H7 (cell line): Measurements from ENCODE around the gene PLCB2. TPM values are rescaled to one million over a fixed set of nuclear protein-coding genes. Genes with fewer than 3 reads are reported as not detected.

Experiments used
- DNase-seq: peaks from one replicate; pipeline ENCODE4 v3.0.0; 2012
- H3K27me3 ChIP-seq: 2 replicates; pipeline ENCODE4 v1.6.0; 2011; ENCODE audit warnings: mild to moderate bottlenecking, low read length; ENCODE audit not compliant: control insufficient read depth, insufficient read depth
- H3K36me3 ChIP-seq: replicated peaks from 2 replicates; pipeline ENCODE4 v1.5.1; 2011; ENCODE audit warnings: low read length; ENCODE audit not compliant: control insufficient read depth, insufficient read depth
- H3K4me3 ChIP-seq: 2 replicates; pipeline ENCODE4 v1.5.1; 2011; ENCODE audit warnings: low read depth, mild to moderate bottlenecking, control low read depth, low read length, moderate library complexity; ENCODE audit not compliant: insufficient read depth
- total RNA-seq: library from RNA; depleted of rRNA; stranded (reverse); fragments of >200 nt; shearing (Covaris generic); gene quantifications from 2 replicates; pipeline ENCODE4 v1.2.3, GENCODE V29; 2014

The PLCB2 gene
- total RNA-seq, 1 experiment from 2014 or later, result 11.3 TPM

DNA sequence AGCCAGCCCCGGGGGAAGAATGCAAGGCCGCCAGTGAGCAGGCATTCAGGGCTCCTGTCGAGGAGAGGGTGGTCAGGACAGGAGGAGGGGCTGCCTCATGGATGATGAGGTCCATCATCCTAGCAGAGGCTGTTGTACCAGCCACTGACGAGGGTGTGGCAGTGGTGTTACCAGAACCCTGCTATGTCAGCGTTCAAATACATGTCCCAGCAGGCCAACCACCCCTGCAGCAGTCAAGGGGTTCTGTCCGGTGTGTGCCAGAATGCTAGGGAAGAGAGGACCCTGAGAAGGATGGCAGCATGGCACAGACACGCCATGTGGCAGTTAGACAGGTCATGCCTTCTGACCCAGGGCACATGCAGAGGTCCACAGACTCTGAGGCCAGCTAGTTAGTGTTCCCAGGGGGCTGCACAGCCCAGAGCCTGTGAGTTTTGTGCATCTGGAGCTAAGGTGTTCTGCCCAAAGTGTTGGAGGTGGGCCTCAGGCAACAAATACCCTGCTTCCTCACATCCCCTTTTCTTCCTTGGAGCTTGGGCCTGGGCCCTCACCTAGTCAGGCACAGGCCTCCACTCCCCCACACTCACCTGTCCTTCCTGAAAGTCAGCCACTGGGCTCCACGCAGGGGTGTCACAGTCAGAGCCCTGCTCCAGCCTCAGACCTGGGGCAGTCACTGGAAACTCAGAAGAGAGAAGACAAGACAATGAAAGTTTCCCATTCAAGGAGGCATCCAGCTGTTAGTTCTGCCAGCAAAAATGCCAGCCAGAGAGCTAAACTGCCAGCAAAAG, 61.0 kb downstream of the PLCB2 start:
- DNase-seq, result peak; percentile 22
- Histone ChIP-seq H3K4me3 (no peak overlapping the region), H3K27me3 (peaks cover 7% of the 10 kb centered on the region), H3K36me3 (no peaks in the 10 kb centered on the region)

DNA sequence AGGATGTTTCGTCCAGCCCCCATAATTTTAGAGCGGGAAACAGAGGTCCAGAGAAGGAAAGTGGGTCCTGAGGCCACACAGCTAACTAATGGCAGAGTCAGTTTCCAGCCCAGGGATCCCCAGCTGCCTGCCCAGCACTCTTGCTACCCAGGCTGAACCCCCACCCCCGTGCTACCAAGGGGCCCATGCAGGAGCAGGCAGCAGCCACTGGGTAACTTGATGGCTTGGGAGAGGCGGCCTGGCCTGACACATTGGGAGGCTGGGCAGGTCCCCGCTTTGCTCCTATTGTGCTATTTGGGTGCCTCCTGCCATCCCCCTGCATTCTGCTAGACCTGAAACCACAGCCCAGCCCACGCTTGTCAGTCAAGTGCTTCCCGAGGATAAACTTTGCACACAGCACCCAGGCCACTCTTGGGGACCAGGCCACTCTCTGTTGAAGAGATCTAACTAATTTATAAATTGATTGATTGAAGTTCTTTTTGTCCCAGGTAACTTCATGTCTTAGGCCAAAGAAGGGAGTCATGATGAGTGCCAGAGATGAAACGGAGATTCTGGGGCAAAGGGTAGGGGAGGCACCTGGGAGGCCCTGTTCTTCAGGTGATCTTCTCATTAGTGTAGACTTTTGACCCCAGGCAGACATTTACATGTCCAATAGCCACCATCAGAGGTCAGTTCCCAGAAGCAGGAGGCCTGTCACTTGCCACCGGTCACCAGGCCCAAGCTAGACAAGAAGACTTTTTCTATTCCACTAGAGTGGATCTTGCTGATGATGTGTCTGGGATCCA, 61.9 kb downstream of the PLCB2 start:
- no peaks in the 10 kb centered on the region for H3K36me3 ChIP-seq
- peak; percentile 52 for DNase-seq
- H3K27me3 ChIP-seq, result no peaks in the 10 kb centered on the region; the same call in 1 of the 2 replicates

DNA sequence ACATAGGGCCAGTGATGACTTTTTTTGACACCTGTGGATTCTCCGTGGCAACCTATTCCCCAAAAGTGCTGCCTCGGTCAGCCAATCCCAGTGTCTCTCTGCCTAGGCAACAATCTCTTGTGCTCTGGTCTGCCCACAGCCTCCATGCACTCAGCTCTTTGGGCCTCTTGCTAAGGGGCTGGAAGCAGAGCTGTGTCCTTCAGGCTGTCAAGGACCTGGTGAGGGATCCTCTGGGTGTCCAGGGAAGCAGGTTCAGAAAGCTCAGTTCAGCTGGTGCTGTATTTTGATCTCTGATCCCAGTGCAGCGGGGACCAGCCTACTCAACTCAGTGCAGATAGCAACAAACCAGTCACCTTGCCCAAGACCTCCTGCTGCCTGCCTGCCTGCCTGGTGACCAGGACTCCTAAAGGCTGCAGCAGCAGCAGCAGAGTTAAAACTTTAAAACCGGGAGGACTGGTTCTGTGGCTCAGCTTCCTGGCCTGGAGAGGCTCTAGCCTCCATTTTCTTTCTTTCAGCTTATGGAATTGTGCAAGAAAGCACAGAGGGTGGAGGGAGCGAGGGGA, 62.7 kb downstream of the PLCB2 start:
- H3K4me3 ChIP-seq, result no peak overlapping the region
- no peak for DNase-seq
- H3K27me3 ChIP-seq, result no peaks in the 10 kb centered on the region
- H3K36me3 ChIP-seq, result no peaks in the 10 kb centered on the region

More for the DNA sequence above, 61.9 kb downstream of the PLCB2 start:
- H3K4me3 ChIP-seq, result no peak overlapping the region

DNA sequence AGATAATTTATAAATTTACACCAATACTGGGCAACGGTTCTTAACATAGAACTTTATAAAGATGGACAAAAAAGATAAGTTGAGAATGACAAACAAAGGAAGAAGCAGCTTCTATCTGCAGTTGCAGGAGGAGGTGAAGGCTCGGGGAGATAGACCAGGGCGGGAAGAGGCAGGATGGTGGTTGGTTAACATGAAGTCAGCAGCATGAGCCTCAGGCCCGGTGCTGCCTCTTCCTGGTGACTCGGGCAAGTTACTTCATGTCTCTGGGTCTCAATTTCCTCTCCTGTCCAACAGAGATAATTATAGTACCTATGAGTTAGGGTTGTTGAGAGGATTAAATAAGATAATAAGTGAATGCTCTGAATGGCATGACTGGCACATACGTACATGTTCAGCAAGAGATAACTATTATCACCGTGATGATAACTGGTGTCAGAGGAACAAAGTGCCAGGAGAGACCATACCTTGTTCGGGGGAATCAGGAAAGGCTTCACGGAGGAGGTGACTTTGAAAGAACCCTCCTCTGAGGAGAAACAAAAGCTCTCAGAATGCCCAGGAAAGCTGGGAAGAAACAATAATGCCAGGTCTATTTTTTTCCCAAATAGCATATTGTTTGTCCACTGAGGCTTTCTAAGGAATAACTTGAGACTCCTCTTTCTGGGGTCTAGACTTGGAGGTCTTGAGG, 64.5 kb downstream of the PLCB2 start:
- Histone ChIP-seq H3K36me3 (no peaks in the 10 kb centered on the region), H3K27me3 (peaks cover 4% of the 10 kb centered on the region), H3K4me3 (no peak overlapping the region)
- peak; percentile 25 for DNase-seq

DNA sequence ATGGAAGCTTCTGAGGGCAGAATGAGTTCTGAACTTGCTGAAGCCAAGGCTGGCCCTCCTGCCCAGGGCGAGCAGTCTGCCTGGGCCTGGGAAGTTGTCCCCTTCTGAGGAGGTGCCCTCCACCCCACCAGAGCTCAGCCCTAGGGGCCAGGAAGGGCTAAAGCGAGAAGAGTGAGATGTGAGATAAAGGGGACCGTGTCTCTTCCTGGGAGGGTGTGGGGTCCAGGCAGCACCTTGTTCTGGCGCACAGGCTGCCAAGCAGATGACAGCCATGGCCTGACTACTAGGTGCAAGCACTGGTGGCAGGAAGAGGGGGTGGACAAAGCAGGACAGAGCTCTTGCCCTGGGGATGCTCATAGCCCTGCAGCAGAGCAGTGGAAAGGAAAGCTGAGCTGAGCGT, 65.1 kb downstream of the PLCB2 start:
- DNase-seq, result peak; percentile 44
- Histone ChIP-seq H3K36me3 (no peaks in the 10 kb centered on the region), H3K4me3 (no peak overlapping the region), H3K27me3 (peaks cover 4% of the 10 kb centered on the region)

DNA sequence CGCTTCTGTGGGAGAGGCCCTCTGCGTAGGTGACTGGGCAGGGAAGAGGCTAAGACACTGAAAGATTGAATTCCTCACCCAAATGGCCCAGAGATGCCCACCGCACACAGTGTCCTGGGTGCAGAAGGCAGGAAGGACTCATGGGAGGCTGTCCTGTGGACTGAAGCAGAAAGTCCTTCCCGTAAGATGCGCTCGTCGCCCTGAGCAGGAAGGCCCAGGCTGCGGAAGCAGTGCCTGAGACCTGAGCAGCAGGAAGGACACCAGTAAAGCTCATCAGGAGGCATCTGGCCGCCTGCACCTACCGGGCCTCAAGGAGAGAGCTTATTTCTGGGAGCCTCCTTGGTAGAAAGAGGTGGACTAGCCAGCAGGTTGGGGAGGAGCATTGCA, 65.5 kb downstream of the PLCB2 start:
- H3K27me3 ChIP-seq, result peaks cover 4% of the 10 kb centered on the region
- H3K4me3 ChIP-seq, result no peak overlapping the region
- H3K36me3 ChIP-seq, result no peaks in the 10 kb centered on the region
- DNase-seq, result peak; percentile 45

DNA sequence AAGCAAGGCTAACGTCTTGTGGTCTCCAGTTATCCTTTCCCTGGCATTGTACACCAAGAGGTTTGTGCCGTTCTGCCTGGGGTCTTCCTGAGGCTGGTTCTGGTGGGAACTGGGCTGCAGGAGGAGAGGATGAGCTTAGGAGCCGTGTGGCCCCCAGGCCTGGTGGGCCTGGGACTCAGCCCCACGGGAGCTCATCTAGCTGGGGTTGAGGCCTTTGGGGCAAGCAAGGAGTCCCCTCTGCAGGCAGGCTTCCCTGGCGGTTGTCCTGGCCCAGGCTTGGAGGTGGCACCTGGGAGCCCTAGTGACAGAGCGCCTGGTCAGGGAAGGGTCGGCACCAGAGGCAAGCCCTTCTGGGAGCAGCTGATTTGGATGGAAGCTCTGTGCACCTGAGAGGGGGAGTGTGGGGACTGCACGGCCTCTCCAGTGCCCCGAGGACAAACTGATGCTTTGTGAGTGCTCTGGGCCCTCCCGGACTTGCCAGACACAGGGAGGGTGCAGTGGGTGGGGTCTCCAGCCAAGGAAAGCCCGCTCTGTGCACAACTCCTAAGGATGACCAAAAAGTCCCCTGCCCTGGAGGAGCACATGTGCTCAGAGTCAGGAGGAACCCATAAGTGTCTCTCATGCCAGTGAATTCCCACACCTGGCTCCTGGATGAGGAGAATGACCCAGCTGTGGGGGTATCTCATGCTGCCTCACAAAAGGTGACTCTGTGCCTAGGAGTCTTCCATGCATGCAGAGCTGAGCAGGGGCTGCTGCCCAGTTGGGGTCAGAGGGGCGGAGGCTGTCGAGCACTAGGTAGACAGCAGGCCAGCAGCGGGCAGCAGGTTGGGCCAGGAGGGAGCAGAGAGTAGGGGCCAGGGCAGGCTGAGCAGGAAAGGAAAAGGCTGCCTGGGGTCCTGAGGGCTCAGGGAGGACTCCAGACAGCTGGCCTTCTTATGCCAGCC, 66.2 kb downstream of the PLCB2 start:
- Histone ChIP-seq H3K27me3 (peaks cover 4% of the 10 kb centered on the region), H3K36me3 (no peaks in the 10 kb centered on the region), H3K4me3 (no peak overlapping the region)
- peak; percentile 45 for DNase-seq

DNA sequence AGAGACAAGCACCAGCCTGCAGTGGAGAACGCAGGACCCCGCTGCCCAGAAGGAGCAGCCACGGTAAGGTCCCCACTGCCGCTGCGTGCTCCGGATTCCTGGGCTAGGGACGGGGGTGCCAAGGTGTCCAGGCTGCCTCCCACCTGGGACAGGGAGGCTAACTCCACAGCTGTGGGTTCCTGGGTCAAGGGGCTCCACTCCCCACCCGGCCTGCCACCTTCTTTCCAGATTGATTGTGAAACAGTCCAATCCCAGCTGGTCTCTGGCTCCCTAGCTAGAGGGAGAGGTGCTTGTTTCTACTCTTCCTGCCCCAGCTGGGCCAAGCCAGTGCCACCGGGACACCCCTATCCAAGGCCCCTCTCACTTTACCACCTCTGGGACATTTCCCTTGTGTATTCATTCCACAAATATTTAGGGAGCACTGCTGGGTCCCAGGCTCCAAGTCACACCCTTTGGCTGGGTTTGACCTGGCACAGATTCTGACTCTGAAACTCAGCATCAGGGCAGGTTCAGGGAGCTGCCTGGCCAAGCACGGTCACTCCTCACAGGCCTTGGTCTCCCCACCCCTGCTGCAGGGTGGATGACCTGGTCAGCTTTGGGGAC, 67.0 kb downstream of the PLCB2 start:
- no peaks in the 10 kb centered on the region for H3K36me3 ChIP-seq
- DNase-seq, result peak; percentile 61
- no peak overlapping the region for H3K4me3 ChIP-seq
- peaks cover 4% of the 10 kb centered on the region for H3K27me3 ChIP-seq

DNA sequence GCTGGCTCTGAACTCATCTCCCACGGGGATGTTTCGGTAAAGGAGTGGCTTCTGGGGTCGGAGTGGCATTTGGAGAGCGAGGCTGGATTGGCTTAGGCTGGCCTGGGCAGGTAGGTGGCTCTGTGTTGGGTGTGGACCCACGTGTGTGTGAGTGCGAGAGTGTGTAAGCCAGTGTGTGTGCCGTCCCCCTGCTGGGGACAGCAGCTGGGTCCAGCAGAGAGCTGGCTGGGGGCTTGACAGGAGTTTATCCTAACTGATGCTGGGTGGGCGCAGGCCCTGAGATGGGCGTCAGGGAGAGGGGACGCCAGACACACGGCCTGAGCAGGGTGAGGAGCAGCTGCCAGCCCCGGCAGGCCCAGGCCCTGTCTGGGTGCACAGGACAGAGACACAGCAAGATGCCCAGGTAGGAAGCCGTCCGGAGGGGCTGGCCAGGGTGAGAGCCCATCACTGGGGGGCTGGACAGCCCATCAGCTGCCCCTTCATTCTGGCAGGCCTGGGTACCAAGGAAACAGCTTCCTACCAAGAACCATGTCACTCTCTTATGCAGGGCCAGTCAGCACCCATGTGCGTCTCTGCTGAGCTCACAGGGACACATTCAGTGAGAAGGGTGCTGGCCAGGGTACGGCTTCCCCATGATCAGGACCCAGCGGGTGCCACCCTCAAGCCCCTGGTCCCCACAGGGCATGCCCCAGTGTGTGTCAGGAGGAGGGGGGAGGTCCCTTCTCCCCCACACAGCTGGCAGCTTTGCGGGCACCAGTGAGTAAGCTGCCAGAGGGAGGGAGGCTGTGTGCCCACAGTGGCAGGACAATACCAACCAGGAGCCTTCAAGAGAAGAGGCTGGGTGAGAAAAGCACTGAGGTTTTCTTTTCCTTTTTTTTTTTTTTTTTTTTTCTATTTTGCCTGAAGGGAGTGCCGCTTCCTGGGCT, 67.8 kb downstream of the PLCB2 start:
- peak; percentile 69 for DNase-seq
- H3K27me3 ChIP-seq, result peaks cover 4% of the 10 kb centered on the region
- H3K4me3 ChIP-seq, result no peak overlapping the region; the same call in 1 of the 2 replicates
- H3K36me3 ChIP-seq, result no peaks in the 10 kb centered on the region

DNA sequence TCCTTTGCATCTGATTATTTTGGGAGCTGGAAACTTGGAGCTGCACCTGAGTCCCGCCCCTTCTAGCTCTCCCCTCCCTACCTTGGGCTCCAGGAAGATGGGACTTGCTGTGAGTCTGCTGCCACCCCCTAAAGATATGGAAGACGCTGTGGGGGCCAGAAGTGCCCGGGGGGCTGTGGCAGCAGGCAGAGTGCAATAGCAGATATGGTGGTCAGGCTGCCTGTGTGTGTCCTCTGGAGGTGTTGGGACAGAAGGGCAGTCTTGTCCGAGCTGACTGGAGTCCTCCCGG, 68.4 kb downstream of the PLCB2 start:
- Histone ChIP-seq H3K36me3 (no peaks in the 10 kb centered on the region), H3K27me3 (peaks cover 4% of the 10 kb centered on the region), H3K4me3 (peak overlapping the region; percentile 34)
- DNase-seq, result no peak

DNA sequence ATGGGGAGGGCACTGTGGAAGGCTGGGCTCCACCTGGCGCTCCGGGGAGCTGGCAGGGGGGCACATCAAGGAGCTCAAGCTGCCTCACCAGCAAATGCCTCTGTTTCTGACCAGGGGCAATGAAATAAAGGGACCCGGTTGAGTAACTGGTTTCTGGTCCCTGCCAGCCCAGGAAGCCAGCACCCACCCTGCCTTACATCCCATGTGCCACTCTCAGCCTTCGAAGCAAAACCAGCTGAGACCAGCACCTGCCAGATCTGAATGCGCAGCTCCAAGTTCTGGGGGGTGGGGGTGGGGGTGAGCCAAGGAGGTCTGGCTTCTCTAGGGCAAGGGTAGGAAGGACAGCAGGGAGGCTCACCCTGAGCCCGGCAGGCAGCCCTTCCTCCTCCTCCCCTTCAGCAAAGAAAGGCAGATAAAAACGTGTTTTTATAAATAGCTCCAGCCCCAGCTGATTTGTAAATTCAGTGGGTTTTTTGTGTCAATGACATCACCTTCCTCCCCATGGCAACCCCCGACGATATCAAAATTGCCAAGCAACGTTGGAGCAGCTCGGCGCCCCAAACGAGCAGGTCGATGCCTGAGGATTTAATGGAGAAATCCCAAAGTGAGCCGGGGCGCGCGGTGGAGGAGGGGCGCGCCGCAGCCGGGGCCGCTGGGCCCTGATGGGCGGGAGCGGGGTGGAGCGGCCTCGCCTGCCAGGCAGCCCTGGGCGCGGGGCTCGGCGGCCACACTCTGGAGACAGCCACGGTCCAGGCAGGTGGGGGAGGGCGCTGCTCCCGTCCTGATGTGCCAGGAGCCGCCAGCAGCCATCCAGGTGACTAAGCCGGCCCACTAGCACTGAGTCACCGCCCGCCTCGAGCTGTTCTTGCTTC, 69.0 kb downstream of the PLCB2 start, which contains the start of gene PAK6:
TSS of gene PAK6 (plus strand) at position 532 of the 872 bp plus-strand sequence. CDS start 25,723 bp downstream, outside the sequence.
- DNase-seq, result peak; percentile 98
- Histone ChIP-seq H3K27me3 (peaks cover 4% of the 10 kb centered on the region), H3K36me3 (no peaks in the 10 kb centered on the region), H3K4me3 (peak within 1 kb of the TSS; percentile 34)
